HG03045 (cell line): ENCODE measurements around the gene H6PD.

Experiments used
- ATAC-seq: cut with Tn5 transposase; IDR thresholded peaks from one replicate; pipeline ENCODE4 v1.9.1; 2021; ENCODE audit warnings: mild to moderate bottlenecking, moderate library complexity; ENCODE audit not compliant: unreplicated experiment

Gene H6PD

DNA sequence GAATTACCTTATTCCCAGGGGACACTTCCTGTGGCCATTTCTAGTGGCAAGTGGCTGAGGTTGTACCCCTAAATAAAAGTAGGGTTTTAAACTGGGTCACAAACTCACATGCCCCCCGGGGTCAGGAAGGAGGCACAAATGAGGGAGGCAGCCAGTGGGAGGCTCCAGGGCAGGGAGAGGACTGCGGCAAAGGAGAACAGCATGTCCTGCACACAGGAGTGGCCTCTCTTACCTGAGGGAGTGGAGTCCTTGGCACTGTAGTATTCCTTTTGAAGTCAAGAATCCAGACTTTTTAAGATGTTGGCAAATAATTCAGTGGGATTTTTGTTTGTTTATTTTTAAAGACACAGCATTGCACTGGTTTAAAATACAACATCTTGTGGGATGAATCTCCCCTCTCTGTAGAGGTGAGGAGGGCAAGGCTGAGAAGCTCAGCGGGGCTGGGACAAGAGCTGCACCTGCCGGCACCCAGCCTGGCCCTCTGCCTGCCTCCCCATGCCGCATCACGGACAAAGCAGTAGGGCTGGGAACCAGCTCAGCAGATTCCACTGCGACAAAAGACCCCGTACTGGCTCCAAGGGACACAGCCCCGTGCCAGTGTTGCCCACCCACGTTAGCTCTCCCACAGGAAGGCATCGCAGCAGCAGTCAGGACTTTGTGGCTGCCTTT is 80.3 kb downstream of the H6PD start:
- ATAC-seq: no peak

DNA sequence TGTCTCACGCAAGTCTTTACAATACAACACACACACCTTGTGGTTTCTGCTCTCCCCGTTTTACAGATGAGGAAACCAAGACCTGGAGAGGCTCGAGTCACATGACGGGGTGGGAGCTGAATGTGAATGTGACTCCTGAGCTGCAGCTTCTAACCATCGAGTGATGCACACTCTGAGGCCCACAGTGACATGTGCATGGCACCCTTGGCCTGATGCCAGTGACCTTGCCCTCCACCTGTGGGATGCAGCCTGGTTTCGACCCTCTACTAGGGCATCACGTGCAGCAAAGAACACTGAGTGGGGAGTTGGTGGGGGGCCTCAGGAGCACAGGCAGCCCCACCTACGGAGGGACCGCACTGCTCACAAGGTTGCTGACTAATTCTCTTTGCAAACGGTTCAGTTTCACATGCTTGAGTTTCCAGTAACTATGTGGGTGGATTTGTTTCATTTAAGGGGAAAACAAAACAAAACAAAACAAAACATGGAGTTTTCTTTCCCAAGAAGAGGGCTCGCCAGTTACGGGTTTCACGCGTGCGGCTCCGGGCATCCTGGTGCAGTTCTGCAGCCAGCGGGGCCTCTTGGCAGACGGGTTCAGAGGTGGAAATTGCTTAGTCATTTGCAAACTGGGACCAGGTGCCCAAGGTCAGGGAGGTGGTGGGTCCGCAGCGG is 81.0 kb downstream of the H6PD start:
- no peak for ATAC-seq

DNA sequence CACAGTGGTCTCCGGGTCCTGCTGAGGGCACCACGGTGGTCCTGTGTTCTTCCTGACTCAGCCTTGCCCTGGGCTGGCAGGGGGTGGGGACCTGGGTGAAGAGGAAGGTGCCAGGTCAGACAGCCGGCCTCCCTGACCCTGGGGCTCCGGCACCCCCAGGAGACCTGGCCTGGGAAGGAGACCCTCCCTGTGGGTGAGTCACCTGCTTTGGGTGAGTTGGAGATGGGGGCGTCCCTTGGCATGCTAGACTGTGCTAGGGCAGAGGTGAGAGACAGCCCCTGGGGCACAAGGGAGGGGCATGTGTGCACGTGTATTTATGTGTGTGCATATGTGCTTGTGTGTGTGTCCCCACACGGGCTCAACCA is 81.5 kb downstream of the H6PD start:
- no peak for ATAC-seq

DNA sequence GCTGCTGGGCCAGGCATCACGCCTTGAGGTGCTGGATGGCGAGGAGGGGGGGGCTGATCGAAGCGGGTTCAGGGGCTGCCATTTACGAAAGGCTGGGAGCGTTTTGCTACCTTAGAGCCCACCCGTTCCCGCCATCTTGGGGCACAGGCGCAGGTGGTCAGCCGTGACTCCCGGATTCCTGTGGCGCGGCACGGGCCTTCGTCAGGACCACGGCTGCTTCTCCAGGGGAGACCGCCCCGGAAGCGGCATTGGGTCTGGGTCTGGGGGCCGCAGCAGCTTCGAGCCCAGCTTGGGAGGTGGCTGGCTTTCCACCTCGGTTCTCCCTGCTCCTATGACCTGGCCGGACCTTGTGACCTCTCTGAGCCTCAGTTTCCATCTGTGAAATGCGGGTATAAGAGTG is 81.9 kb downstream of the H6PD start:
- ATAC-seq: no peak

DNA sequence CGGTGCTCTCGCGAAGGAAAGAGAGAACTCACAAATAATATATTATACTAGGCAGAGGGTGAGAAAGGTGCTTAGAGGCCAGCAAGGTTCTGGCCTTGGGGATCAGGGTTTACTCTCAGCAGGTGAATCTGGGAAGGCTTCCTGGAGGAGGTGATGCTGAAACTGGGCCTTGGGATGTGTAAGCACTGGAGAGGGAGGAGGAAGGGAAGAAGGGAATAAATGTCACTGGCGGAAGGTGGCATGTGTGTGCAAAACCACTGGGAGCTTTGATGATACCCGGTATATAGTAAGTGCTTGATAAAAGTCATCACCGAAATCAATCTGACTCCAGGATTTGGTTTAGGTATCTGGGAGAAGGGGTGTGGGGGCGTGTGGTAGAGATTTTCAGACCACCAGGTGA is 82.5 kb downstream of the H6PD start:
- no peak for ATAC-seq

DNA sequence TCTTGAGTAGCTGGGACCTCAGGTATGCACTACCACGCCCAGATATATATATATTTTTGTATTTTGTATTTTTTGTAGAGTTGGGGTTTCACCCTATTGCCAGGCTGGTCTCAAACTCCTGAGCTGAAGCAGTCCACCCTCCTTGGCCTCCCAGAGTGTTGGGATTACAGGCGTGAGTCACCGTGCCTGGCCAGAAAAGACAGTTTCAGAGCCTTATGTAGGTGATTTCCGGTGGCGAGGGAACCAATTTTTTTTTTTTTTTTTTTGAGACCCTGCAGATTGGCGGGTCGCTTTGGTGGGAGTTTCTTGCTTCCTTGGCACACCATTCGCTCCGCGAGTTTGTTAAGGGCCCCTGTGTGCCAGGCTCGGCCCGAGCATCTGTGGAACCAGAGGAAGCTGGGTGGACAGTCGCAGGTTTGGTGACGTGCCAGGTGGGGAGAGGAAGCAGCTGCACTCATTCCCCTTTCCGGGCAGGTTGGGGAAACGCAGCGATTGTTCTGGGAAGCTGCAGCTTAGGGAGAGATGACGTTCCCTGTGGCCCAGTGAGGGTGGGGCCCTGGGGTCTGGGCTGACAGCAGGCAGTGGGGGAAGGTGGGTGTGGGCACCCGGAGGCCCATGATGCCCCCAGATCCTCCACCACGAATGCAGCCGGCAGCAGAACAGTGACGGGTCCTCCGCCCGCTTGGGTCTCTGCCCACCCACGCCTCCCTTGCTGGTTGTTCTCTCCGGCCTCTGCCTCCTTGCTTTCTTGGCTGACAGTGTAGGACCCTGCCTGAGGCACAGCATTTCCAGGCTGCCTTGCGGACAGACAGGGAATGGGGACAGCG is 83.2 kb downstream of the H6PD start:
- ATAC-seq: no peak

DNA sequence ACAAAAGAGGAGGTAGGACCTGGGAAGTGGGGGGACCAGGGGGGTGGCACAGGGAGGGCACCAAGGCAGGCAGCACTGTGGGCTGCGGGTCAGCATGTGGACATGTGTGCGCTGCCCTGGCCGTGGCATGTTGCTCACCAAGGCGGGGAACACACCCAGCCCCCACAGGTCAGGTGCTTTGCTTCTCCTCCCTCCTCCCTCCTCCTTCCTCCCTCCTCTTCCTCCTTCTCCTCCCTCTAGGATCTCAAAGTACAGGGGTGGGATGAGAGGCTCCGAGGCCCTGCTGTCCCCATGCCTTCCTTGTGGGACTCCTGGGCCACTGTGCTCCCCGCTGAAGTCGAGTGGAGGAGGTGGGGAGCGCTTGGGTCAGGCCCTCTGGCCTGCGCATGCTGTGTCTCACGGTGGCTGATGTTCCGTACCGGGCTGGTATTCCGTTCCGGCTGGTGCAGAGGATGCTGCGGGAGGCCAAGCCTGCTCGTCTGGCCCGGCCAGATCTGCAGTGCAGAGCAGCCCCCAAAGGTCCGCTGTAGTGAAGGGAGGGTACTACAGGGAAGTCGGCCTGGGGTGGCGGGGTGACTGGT is 84.7 kb downstream of the H6PD start:
- no peak for ATAC-seq

DNA sequence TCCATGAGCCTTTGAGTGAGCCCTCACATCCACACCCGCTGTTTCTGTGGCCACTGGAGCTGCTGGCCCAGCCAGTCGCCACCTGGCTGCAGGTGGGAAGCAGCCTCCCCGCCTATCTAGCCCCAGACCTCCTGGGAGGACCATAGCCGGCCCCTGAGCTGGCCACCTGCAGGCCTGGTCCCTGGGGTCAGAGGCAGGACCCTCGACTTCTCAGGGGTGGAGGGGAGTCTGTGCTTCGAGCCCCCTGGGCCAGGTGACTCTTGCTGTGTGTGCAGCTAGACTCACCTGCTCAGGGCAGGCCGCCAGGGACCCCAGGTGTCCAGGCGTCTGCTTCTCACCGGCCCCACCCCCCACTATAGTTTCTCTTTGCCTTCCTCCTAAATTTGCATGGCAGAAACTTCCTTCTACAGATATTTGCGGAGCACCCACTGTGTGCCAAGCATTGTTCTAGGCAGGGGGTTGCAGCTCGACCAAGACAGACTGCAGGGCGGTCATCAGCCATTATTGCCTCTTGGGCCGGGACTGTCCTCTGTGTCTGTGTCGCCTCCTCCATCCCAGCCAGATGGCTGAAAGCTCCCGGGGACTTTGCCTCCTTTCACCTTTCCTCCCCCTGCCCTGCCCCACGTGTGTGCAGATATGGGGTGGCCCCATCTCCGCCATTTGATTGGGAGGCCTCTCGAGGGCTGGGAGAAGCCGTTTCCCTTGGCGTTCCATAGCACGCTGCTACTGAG is 85.4 kb downstream of the H6PD start:
- no peak for ATAC-seq
